PC-9 (cell line): ENCODE data around the gene LEO1. TPM values are rescaled to one million over a fixed set of nuclear protein-coding genes. Genes with fewer than 3 reads are reported as not detected.

ENCODE experiments used
- BruUV-seq: library from RNA; stranded (reverse); fragments of 400-500 nt; replicated peaks from 2 replicates; lab custom pipeline; 2021; lab: Mats Ljungman, UMichigan
- CTCF ChIA-PET: fragments of 300-600 bp; sonication (Branson Sonifier 250); formaldehyde crosslinking; loops from one replicate; lab custom pipeline; 2022; ENCODE audit warnings: antibody characterized with exemption; lab: Charles Lee
- POLR2A ChIA-PET: fragments of 300-600 bp; sonication (Branson Sonifier 250); formaldehyde crosslinking; loops from one replicate; lab custom pipeline; 2022; ENCODE audit warnings: antibody characterized with exemption; ENCODE audit not compliant: unreplicated experiment; lab: Charles Lee
- DNase-seq, 2 experiments: peaks; one replicate each; pipeline versions ENCODE4 v3.0.0 to v3.0.0-alpha.2; 2015 to 2022; ENCODE audit warnings: mixed read lengths in 1 of 2
- H2AFZ ChIP-seq: fragments of 200-600 bp; sonication (generic); 2 replicates; pipeline ENCODE4 v1.8.1; 2017; ENCODE audit warnings: antibody characterized with exemption
- H3F3A ChIP-seq: fragments of 200-600 bp; sonication (generic); 2 replicates; pipeline ENCODE4 v1.8.1; 2017; ENCODE audit warnings: antibody characterized with exemption, mild to moderate bottlenecking, low read depth; ENCODE audit not compliant: insufficient read depth
- H3K27ac ChIP-seq: fragments of 200-600 bp; sonication (generic); 2 replicates; pipeline ENCODE4 v1.6.1; 2016; ENCODE audit warnings: mixed run types
- H3K27me3 ChIP-seq: fragments of 200-600 bp; sonication (generic); 2 replicates; pipeline ENCODE4 v1.6.1; 2016; ENCODE audit warnings: low read depth, mixed run types; ENCODE audit not compliant: insufficient read depth
- H3K36me3 ChIP-seq: fragments of 200-600 bp; sonication (generic); 2 replicates; pipeline ENCODE4 v1.6.1; 2016; ENCODE audit warnings: low read depth, mixed run types
- H3K4me1 ChIP-seq: fragments of 200-600 bp; sonication (generic); replicated peaks from 2 replicates; pipeline ENCODE4 v1.6.1; 2016; ENCODE audit warnings: mixed run types; ENCODE audit not compliant: insufficient read depth
- H3K4me2 ChIP-seq: fragments of 200-600 bp; sonication (generic); 2 replicates; pipeline ENCODE4 v1.6.1; 2017; ENCODE audit warnings: mixed run types
- H3K4me3 ChIP-seq: fragments of 200-600 bp; sonication (generic); 2 replicates; pipeline ENCODE4 v1.6.1; 2016; ENCODE audit warnings: mixed run types
- H3K79me2 ChIP-seq: fragments of 200-600 bp; sonication (generic); 2 replicates; pipeline ENCODE4 v1.6.1; 2017; ENCODE audit warnings: low read depth, mixed run types
- H3K9me2 ChIP-seq: fragments of 200-600 bp; sonication (generic); 2 replicates; pipeline ENCODE4 v1.8.1; 2017; ENCODE audit warnings: mild to moderate bottlenecking; ENCODE audit not compliant: insufficient read depth
- H3K9me3 ChIP-seq: fragments of 200-600 bp; sonication (generic); 2 replicates; pipeline ENCODE4 v1.8.1; 2016; ENCODE audit warnings: low read depth; ENCODE audit not compliant: insufficient read depth
- H4K20me1 ChIP-seq: fragments of 200-600 bp; sonication (generic); 2 replicates; pipeline ENCODE4 v1.8.1; 2017; ENCODE audit not compliant: insufficient read depth
- EZH2 ChIP-seq: fragments of 200-600 bp; sonication (generic); IDR thresholded peaks from 2 replicates; pipeline ENCODE4 v1.8.0; 2017; ENCODE audit warnings: antibody characterized with exemption, low read depth
- intact Hi-C: fragments of 100-400 bp; cut with micrococcal nuclease; formaldehyde crosslinking; loops from one replicate; pipeline ENCODE4 v1.10.0; 2022; ENCODE audit not compliant: unreplicated experiment
- total RNA-seq: library from RNA; stranded (reverse); gene quantifications from 2 replicates; pipeline ENCODE4 v1.2.3, GENCODE V29; 2021
- TF ChIP-seq, protein P1 (sequence below): fragments of 200-600 bp; sonication (generic); conservative IDR thresholded peaks from 2 replicates; pipeline ENCODE4 v1.6.1; 2017; ENCODE audit warnings: mixed run types, antibody characterized with exemption, mild to moderate bottlenecking, moderate library complexity

The LEO1 gene
- total RNA-seq, 1 experiment from 2014 or later: 21.7 TPM

DNA sequence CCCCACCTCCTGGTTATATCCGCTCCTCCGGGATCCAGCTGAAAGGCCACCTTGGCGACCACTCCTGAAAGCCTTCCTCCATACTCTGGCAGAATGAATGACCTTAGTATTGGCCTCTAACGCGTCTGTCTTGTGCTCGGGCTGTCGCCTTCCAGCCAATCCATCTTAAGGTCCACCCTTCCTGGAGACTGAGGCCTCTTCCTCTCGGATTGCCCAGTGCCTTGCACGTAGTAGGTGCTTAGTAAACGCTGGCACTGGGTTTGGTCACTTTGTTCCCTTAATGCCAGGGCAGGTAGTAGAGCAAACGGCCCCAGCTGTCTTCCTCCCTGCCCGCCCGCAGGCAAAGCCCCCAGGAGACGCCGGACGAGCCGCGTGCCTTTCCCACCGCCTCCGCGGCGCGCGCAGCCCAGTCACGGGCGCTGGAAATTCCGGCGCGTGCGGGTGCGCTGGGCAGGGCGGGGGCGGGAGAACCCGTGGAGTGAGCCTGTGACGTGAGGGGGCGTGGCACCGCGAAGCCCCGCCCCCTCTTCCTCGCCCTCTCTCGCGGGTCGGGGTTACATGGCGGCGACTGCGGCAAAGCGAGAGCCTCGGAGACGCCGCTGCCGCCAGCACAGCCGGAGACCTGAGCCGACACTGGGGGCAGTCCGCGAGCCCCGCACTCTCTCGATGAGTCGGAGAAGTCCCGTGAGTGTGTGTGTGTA is 47.3 kb upstream of the LEO1 start, which contains the start of gene MAPK6:
Gene MAPK6 (plus strand): TSS at position 527 of the 701 bp plus-strand sequence. CDS start 27,242 bp downstream, outside the sequence.
- H3F3A ChIP-seq: peaks cover 13% of the 10 kb centered on the region; the same call in 1 of the 2 replicates
- H3K27ac ChIP-seq: peak within 1 kb of the TSS; percentile 83
- TF ChIP-seq, protein P1, sequence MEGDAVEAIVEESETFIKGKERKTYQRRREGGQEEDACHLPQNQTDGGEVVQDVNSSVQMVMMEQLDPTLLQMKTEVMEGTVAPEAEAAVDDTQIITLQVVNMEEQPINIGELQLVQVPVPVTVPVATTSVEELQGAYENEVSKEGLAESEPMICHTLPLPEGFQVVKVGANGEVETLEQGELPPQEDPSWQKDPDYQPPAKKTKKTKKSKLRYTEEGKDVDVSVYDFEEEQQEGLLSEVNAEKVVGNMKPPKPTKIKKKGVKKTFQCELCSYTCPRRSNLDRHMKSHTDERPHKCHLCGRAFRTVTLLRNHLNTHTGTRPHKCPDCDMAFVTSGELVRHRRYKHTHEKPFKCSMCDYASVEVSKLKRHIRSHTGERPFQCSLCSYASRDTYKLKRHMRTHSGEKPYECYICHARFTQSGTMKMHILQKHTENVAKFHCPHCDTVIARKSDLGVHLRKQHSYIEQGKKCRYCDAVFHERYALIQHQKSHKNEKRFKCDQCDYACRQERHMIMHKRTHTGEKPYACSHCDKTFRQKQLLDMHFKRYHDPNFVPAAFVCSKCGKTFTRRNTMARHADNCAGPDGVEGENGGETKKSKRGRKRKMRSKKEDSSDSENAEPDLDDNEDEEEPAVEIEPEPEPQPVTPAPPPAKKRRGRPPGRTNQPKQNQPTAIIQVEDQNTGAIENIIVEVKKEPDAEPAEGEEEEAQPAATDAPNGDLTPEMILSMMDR: no peak
- TF ChIP-seq EZH2: no peak
- H2AFZ ChIP-seq: peak within 1 kb of the TSS; percentile 87
- DNase-seq: peak; percentile 67 to 90
- peaks cover 3% of the 10 kb centered on the region; the same call in 1 of the 2 replicates for H4K20me1 ChIP-seq
- H3K9me3 ChIP-seq: no peaks in the 10 kb centered on the region
- peaks cover 16% of the 10 kb centered on the region for H3K4me1 ChIP-seq
- H3K4me2 ChIP-seq: peak within 1 kb of the TSS; percentile 92
- H3K4me3 ChIP-seq: peak within 1 kb of the TSS; percentile 99
- BruUV-seq: no TSS peak
- no peaks in the 10 kb centered on the region for H3K9me2 ChIP-seq
- no peaks in the 10 kb centered on the region for H3K36me3 ChIP-seq
- H3K79me2 ChIP-seq: peaks cover 42% of the 10 kb centered on the region
- ChIA-PET CTCF (no interaction called here), POLR2A (interaction anchor here (0.7 kb wide), 1 partner anchor 84 kb away, joined by 4 read pairs; no protein-coding TSS in a partner anchor)
- intact Hi-C loops: no loop called here
- no peaks in the 10 kb centered on the region for H3K27me3 ChIP-seq

DNA sequence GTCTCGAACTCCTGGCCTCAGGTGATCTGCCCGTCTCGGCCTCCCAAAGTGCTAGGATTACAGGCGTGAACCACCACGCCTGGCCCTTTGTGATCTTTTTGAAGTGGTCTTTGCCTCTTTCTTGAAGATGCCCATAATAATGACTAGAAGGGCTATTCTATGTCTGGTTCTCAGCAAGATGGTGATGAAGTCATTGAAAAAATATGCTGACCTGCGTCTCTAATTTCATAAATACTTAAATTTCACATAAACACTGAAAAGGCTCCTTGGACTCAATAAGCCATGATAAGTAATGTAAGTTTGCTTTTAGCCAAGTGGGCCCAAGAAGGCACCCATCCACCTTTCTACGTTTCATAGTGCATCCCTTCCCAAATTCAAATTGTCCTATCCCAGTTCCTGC is 46.7 kb upstream of the LEO1 start:
- no peaks in the 10 kb centered on the region for H3K9me2 ChIP-seq
- peaks cover 22% of the 10 kb centered on the region for H3K4me1 ChIP-seq
- H3K4me3 ChIP-seq: peak overlapping the region; percentile 62; the same call in 1 of the 2 replicates
- H3F3A ChIP-seq: peaks cover 13% of the 10 kb centered on the region; the same call in 1 of the 2 replicates
- H3K36me3 ChIP-seq: no peaks in the 10 kb centered on the region
- peaks cover 3% of the 10 kb centered on the region; the same call in 1 of the 2 replicates for H4K20me1 ChIP-seq
- ChIA-PET CTCF (no interaction called here), POLR2A (interaction anchor here (0.7 kb wide), 1 partner anchor 85 kb away, joined by 4 read pairs; no protein-coding TSS in a partner anchor)
- no TSS peak for BruUV-seq
- H3K27ac ChIP-seq: 0 out of 2 replicates have a peak overlapping the region, but pooled peaks have one; percentile 75
- no peak for DNase-seq
- H2AFZ ChIP-seq: no peak overlapping the region; the same call in 1 of the 2 replicates
- intact Hi-C loops: no loop called here
- no peaks in the 10 kb centered on the region for H3K9me3 ChIP-seq
- TF ChIP-seq, protein P1: no peak
- no peak for TF ChIP-seq EZH2
- peaks cover 36% of the 10 kb centered on the region for H3K79me2 ChIP-seq
- H3K4me2 ChIP-seq: peak overlapping the region; percentile 79
- no peaks in the 10 kb centered on the region for H3K27me3 ChIP-seq

DNA sequence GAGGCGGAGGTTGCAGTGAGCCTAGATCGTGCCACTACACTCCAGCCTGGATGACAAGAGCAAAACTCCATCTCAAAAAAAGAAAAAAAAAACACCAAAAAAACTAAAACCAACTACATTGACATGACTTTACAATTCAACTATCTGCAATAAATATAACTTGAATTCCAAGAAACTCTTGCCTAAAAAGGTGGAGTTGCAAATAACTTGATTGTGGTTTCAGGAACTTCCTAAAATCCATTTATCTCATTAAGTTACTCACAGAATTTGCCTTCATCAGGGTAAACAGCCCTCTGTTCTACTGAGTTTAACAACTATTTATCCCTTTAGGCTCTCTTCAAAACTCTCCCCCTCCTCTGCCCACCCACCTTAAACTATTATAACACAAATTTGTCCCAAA is 44.7 kb upstream of the LEO1 start:
- Histone ChIP-seq H3K27ac (no peak overlapping the region), H4K20me1 (no peaks in the 10 kb centered on the region), H3K9me2 (no peaks in the 10 kb centered on the region), H2AFZ (no peak overlapping the region), H3K4me2 (no peak overlapping the region), H3K36me3 (no peaks in the 10 kb centered on the region), H3K4me3 (no peak overlapping the region), H3K79me2 (peaks cover 17% of the 10 kb centered on the region), H3K9me3 (no peaks in the 10 kb centered on the region), H3F3A (peaks cover 13% of the 10 kb centered on the region; the same call in 1 of the 2 replicates), H3K27me3 (no peaks in the 10 kb centered on the region), H3K4me1 (peaks cover 18% of the 10 kb centered on the region)
- POLR2A ChIA-PET: no interaction called here
- TF ChIP-seq, protein P1: no peak
- TF ChIP-seq EZH2: no peak
- CTCF ChIA-PET: no interaction called here
- no TSS peak for BruUV-seq
- no peak for DNase-seq
- intact Hi-C loops: no loop called here
